Measurements from ENCODE around the gene MBNL1.

DNA sequence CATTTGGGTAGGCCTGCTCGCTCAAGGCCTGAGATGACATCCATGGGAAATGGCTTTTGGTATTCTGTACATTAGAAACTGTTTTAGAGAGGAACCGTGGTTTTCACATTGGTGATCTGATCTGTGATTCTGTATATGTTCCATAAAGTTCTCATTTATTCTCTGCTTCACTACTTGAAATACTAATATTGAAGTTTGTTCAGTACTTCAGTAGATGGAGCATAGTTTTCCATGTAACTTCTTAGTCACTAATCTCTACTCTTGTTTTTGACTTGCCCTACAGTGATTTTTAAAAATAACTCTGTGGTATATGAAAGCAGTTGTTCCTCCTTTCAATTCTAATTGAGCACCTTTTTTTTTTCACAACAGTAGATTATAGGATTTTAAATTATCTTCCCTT lies 66.5 kb downstream of the MBNL1 start:
- no peak for TF ChIP-seq POLR2AphosphoS5 (IDR thresholded peaks at IDR 0.05)
- TF ChIP-seq, protein P1, sequence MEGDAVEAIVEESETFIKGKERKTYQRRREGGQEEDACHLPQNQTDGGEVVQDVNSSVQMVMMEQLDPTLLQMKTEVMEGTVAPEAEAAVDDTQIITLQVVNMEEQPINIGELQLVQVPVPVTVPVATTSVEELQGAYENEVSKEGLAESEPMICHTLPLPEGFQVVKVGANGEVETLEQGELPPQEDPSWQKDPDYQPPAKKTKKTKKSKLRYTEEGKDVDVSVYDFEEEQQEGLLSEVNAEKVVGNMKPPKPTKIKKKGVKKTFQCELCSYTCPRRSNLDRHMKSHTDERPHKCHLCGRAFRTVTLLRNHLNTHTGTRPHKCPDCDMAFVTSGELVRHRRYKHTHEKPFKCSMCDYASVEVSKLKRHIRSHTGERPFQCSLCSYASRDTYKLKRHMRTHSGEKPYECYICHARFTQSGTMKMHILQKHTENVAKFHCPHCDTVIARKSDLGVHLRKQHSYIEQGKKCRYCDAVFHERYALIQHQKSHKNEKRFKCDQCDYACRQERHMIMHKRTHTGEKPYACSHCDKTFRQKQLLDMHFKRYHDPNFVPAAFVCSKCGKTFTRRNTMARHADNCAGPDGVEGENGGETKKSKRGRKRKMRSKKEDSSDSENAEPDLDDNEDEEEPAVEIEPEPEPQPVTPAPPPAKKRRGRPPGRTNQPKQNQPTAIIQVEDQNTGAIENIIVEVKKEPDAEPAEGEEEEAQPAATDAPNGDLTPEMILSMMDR (IDR thresholded peaks at IDR 0.05), result no peak

All from breast epithelium (tissue), 3 donors.